CD4-positive, CD25-positive, alpha-beta regulatory T cell (primary cell): ENCODE measurements around the gene ATRNL1. TPM values are rescaled to one million over a fixed set of nuclear protein-coding genes. Genes with fewer than 3 reads are reported as not detected.

Experiments
- ATAC-seq, 2 donors: fragments of 150-1000 bp; cut with Tn5 transposase; one replicate each; pipeline ENCODE4 v1.10.0; 2021; ENCODE audit warnings: low read depth in 2 of 2, moderate number of reproducible peaks in 2 of 2, moderate library complexity in 1 of 2
- DNase-seq, 3 donors: peaks; one replicate each; pipeline versions ENCODE4 v3.0.0 to v3.0.0-alpha.2; 2012 to 2022; ENCODE audit warnings: mixed read lengths in 1 of 3
- H3K27ac ChIP-seq: one replicate; pipeline ENCODE4 v1.7.0; 2013; ENCODE audit warnings: mild to moderate bottlenecking, low read length; ENCODE audit not compliant: insufficient read depth, poor library complexity, severe bottlenecking
- H3K27me3 ChIP-seq: one replicate; pipeline ENCODE4 v1.7.0; 2013; ENCODE audit warnings: low read length; ENCODE audit not compliant: control insufficient read depth, insufficient read depth
- H3K36me3 ChIP-seq: one replicate; pipeline ENCODE4 v1.7.0; 2013; ENCODE audit warnings: mild to moderate bottlenecking, low read length, moderate library complexity; ENCODE audit not compliant: control insufficient read depth, insufficient read depth
- H3K4me1 ChIP-seq: 2 replicates; pipeline ENCODE4 v1.7.0; 2013; ENCODE audit warnings: mild to moderate bottlenecking, low read length; ENCODE audit not compliant: insufficient read depth, control insufficient read depth, poor library complexity, severe bottlenecking
- H3K4me3 ChIP-seq: one replicate; pipeline ENCODE4 v1.7.0; 2013; ENCODE audit warnings: low read depth, mild to moderate bottlenecking, low read length, moderate library complexity
- H3K9me3 ChIP-seq, 2 experiments: 1 replicate in 1 of 2; 2 replicates in 1 of 2; pipeline ENCODE4 v1.7.0; 2013; ENCODE audit warnings: low read length in 2 of 2, mild to moderate bottlenecking in 1 of 2, moderate library complexity in 1 of 2; ENCODE audit not compliant: control insufficient read depth in 2 of 2
- H3K27ac Mint-ChIP-seq, 3 donors: one replicate each; pipeline ENCODE4 v1.8.0; 2020 to 2022; ENCODE audit warnings: mild to moderate bottlenecking in 3 of 3, mixed read lengths in 3 of 3, moderate library complexity in 2 of 3
- H3K27me3 Mint-ChIP-seq: one replicate; pipeline ENCODE4 v1.8.0; 2022; ENCODE audit warnings: mild to moderate bottlenecking, mixed read lengths
- H3K36me3 Mint-ChIP-seq: one replicate; pipeline ENCODE4 v1.8.0; 2020; ENCODE audit warnings: mixed read lengths
- H3K4me1 Mint-ChIP-seq, 4 donors: one replicate each; pipeline ENCODE4 v1.8.0; 2020 to 2022; ENCODE audit warnings: mixed read lengths in 4 of 4, mild to moderate bottlenecking in 1 of 4
- H3K4me3 Mint-ChIP-seq, 4 donors: one replicate each; pipeline ENCODE4 v1.8.0; 2020 to 2022; ENCODE audit warnings: mild to moderate bottlenecking in 4 of 4, mixed read lengths in 4 of 4, moderate library complexity in 3 of 4
- H3K9me3 Mint-ChIP-seq, 7 donors: one replicate each; pipeline ENCODE4 v1.8.0; 2020 to 2022; ENCODE audit warnings: mixed read lengths in 7 of 7, mild to moderate bottlenecking in 3 of 7, moderate library complexity in 2 of 7
- polyA plus RNA-seq, 4 donors: library from polyadenylated mRNA; unstranded; fragments of 300-500 nt; fragmentation: Illumina TruSeq; gene quantifications; one replicate each; pipeline ENCODE4 v1.2.3, GENCODE V29; 2021
- total RNA-seq: library from RNA; stranded (reverse); gene quantifications from one replicate; pipeline ENCODE4 v1.2.3, GENCODE V29; 2022

ATRNL1 gene
- total and polyA plus RNA-seq, 5 donors from 2014 or later: not detected

DNA sequence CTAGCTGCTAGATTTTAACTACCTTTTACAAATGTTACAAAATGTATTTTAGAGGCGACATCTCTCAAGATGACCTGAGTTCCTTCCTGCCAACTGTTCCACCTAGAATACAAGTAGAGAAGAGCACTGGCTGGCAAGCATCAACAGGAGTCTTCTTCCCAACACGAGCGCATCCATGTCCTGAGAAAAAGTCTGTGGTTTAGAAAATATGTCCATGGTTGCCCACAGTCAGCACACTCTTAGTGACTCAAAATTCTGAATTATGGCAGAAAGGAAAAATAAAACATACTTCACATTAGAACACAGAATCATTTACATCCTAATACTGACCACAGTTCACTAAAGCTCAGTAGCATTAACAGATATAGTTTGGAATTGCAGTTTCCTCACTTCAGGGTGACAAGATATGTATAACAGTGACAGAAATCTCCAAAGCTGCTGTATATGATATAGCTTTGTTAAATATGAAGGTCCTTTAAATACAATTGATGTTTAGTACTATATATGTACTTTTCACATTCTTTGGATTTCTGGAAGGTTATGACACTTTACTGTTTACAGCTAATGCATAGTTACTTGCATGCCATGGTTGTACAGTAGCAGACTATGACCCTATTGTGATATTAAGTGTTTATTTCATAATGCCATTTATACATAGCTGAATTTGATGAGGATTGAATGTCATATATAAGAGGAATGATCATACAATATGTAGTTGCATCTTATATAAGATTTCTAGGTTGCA lies 852.7 kb downstream of the ATRNL1 start:
- Mint-ChIP-seq H3K4me1 (no peaks in the 10 kb centered on the region), H3K27me3 (no peaks in the 10 kb centered on the region), H3K27ac (no peak overlapping the region), H3K9me3 (peaks cover 0 to 4% (median 2%) of the 10 kb centered on the region in 7 donors), H3K36me3 (no peaks in the 10 kb centered on the region), H3K4me3 (no peak overlapping the region)
- no peak for ATAC-seq
- Histone ChIP-seq H3K27ac (no peak overlapping the region), H3K4me3 (no peak overlapping the region), H3K27me3 (no peaks in the 10 kb centered on the region), H3K36me3 (no peaks in the 10 kb centered on the region), H3K4me1 (no peaks in the 10 kb centered on the region), H3K9me3 (no peaks in the 10 kb centered on the region)
- no peak for DNase-seq

DNA sequence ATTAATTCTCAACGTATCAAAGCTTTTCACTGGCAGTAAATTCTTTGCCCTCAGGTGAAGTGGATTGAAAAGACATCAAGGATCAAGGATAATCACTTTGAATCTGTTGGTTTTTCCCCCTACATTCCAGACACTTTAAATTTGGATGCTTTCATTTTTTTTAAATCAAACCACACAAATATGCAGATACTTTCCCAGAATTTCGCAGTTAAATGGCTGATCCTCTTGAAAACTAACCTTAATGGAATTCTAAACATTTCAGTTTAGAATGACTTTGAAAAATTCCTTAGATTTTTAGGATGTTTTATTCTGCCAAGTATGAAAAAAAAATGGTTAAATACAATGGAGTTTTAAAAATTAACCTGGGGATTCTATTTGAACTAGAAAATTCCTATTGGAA lies 853.9 kb downstream of the ATRNL1 start:
- no peak overlapping the region for H3K4me3 ChIP-seq
- DNase-seq: no peak
- H3K27me3 ChIP-seq: no peaks in the 10 kb centered on the region
- Mint-ChIP-seq H3K27ac (no peak overlapping the region), H3K9me3 (peaks cover 0 to 4% (median 2%) of the 10 kb centered on the region in 7 donors), H3K36me3 (no peaks in the 10 kb centered on the region), H3K4me1 (no peaks in the 10 kb centered on the region), H3K27me3 (no peaks in the 10 kb centered on the region), H3K4me3 (no peak overlapping the region)
- no peaks in the 10 kb centered on the region for H3K9me3 ChIP-seq
- H3K4me1 ChIP-seq: no peaks in the 10 kb centered on the region
- H3K27ac ChIP-seq: no peak overlapping the region
- H3K36me3 ChIP-seq: no peaks in the 10 kb centered on the region
- ATAC-seq: no peak

DNA sequence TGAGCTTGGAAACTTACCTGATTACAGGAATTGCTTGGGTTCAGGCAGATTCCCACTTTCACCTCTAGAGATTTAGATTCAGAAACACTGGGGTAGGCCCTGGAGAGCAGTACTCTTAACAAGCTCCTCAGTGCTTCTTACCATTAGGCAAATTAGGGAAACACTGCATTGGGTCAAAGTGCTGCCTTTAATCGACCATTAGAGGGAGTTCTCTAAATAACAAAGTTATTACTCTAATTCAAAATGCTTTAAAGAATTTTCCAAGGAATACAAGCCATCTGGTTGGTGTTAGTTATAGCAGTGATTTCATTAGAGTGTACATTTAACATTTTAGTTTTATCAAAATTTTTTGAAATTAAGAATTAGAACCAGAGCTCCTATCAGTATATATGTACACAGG lies 855.3 kb downstream of the ATRNL1 start:
- no peak overlapping the region for H3K27ac Mint-ChIP-seq
- H3K4me3 Mint-ChIP-seq: no peak overlapping the region
- peaks cover 0 to 4% (median 0%) of the 10 kb centered on the region in 7 donors for H3K9me3 Mint-ChIP-seq
- Histone ChIP-seq H3K4me3 (no peak overlapping the region), H3K4me1 (no peaks in the 10 kb centered on the region), H3K27me3 (no peaks in the 10 kb centered on the region), H3K36me3 (no peaks in the 10 kb centered on the region), H3K27ac (no peak overlapping the region), H3K9me3 (no peaks in the 10 kb centered on the region)
- no peaks in the 10 kb centered on the region for H3K4me1 Mint-ChIP-seq
- no peaks in the 10 kb centered on the region for H3K27me3 Mint-ChIP-seq
- ATAC-seq (no peak), DNase-seq (no peak)
- no peaks in the 10 kb centered on the region for H3K36me3 Mint-ChIP-seq

DNA sequence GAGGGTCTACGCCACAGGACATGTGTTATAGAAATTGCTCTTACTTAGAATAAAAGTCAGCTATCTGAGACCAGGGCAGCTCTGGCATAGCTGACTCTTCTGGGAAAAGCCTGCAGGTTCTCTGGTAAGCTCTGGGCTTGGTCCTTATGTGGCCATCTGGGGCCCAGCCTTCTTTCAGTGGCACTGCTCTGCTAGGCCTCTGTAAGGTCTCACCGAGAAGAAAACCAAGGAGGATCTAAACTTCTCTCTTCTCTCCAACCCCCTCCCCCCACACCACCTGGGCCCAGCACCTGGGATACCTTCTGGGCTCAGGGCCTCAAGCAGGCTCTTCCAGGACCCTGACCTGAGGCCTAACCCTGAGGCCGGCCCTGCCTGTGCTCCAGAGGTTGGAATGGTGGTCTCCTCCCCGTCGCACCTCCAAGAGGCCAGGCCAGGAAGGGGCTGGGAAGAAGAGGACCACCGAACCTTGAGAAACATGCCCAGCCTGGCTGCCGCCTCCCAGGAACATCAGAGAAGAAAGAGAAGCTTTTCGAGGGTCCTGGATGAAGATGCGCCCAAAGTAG lies 856.2 kb downstream of the ATRNL1 start:
- H3K27me3 Mint-ChIP-seq: no peaks in the 10 kb centered on the region
- no peak overlapping the region for H3K4me3 ChIP-seq
- no peaks in the 10 kb centered on the region for H3K36me3 Mint-ChIP-seq
- peaks cover 0 to 4% (median 0%) of the 10 kb centered on the region in 7 donors for H3K9me3 Mint-ChIP-seq
- no peak overlapping the region for H3K4me3 Mint-ChIP-seq
- no peaks in the 10 kb centered on the region for H3K4me1 Mint-ChIP-seq
- no peaks in the 10 kb centered on the region for H3K4me1 ChIP-seq
- DNase-seq (no peak), ATAC-seq (no peak)
- H3K27ac Mint-ChIP-seq: no peak overlapping the region
- H3K27ac ChIP-seq: no peak overlapping the region
- H3K36me3 ChIP-seq: no peaks in the 10 kb centered on the region
- H3K27me3 ChIP-seq: no peaks in the 10 kb centered on the region
- no peaks in the 10 kb centered on the region for H3K9me3 ChIP-seq

DNA sequence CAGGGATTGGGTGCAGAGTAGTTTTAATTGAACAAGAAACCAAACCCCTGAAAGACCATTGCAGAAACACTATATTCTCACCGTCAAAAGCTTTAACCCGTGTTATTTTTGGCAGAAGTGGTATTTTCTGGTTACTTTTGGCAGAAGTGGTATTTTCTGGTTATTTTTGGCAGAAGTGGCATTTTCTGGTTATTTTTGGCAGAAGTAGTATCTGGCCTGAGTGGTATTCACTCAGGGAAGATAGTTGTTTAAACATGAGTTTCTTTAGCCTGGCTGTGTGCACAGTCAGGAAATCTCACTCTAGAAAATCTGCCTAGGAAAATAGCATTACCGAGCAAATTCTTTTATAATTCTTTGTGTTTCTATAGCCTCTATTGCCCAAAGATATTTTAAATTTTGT lies 857.2 kb downstream of the ATRNL1 start:
- Histone ChIP-seq H3K4me1 (no peaks in the 10 kb centered on the region), H3K4me3 (no peak overlapping the region), H3K27ac (no peak overlapping the region), H3K9me3 (no peaks in the 10 kb centered on the region), H3K36me3 (no peaks in the 10 kb centered on the region), H3K27me3 (no peaks in the 10 kb centered on the region)
- no peaks in the 10 kb centered on the region for H3K4me1 Mint-ChIP-seq
- no peak overlapping the region for H3K4me3 Mint-ChIP-seq
- no peak for ATAC-seq
- H3K27ac Mint-ChIP-seq: no peak overlapping the region
- H3K27me3 Mint-ChIP-seq: no peaks in the 10 kb centered on the region
- DNase-seq: no peak
- peaks cover 0 to 4% (median 0%) of the 10 kb centered on the region in 7 donors for H3K9me3 Mint-ChIP-seq
- H3K36me3 Mint-ChIP-seq: no peaks in the 10 kb centered on the region

DNA sequence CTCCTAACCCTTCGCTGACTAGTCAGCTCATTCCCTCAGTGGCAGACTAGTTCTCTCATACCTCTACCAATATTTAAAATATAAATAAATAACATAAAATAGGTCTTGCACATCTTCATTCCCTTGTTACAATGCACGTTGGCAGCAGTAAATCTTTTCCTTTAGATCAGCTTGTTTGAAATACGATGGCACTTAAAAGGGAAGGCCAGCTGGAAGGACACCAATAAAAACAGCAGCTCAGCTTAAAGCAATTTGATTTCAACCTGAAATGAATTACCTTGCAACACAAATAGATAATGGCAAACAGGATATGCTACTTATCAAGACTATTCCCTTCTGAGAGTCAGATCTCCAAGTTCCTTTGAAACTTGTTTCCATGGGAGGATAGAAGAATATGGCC lies 858.1 kb downstream of the ATRNL1 start:
- H3K4me1 ChIP-seq: no peaks in the 10 kb centered on the region
- Mint-ChIP-seq H3K27ac (no peak overlapping the region), H3K9me3 (peaks cover 0 to 1% (median 0%) of the 10 kb centered on the region in 7 donors), H3K4me3 (no peak overlapping the region), H3K4me1 (no peaks in the 10 kb centered on the region), H3K36me3 (no peaks in the 10 kb centered on the region), H3K27me3 (no peaks in the 10 kb centered on the region)
- H3K27ac ChIP-seq: no peak overlapping the region
- no peaks in the 10 kb centered on the region for H3K9me3 ChIP-seq
- ATAC-seq (no peak), DNase-seq (no peak)
- H3K36me3 ChIP-seq: no peaks in the 10 kb centered on the region
- H3K27me3 ChIP-seq: no peaks in the 10 kb centered on the region
- no peak overlapping the region for H3K4me3 ChIP-seq

DNA sequence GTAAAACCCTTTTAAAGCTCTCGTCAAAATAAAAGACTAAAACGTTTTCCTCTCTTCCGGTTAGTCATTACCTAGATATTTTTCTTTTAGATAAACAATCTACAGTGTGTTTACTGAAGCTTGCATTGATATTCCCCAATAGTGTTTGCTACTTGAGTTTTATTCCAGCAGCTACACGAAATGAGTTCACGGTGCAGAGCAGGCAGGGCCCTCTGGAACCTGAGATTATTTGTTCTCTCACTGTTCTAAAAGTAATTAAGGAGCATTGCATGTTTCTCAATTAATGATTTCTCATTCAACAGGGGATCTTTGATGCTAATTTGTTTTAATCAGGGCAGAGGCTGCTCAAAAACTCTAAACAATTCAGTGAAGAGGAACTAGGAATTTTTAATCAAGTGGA lies 860.1 kb downstream of the ATRNL1 start:
- H3K4me1 ChIP-seq: no peaks in the 10 kb centered on the region
- no peaks in the 10 kb centered on the region for H3K27me3 ChIP-seq
- no peaks in the 10 kb centered on the region for H3K36me3 Mint-ChIP-seq
- no peaks in the 10 kb centered on the region for H3K27me3 Mint-ChIP-seq
- H3K4me3 ChIP-seq: no peak overlapping the region
- no peaks in the 10 kb centered on the region for H3K9me3 ChIP-seq
- H3K27ac Mint-ChIP-seq: no peak overlapping the region
- no peaks in the 10 kb centered on the region for H3K36me3 ChIP-seq
- ATAC-seq (no peak), DNase-seq (no peak)
- H3K4me1 Mint-ChIP-seq: no peaks in the 10 kb centered on the region
- H3K9me3 Mint-ChIP-seq: peaks cover 0 to 7% (median 0%) of the 10 kb centered on the region in 7 donors
- no peak overlapping the region for H3K27ac ChIP-seq
- H3K4me3 Mint-ChIP-seq: no peak overlapping the region

DNA sequence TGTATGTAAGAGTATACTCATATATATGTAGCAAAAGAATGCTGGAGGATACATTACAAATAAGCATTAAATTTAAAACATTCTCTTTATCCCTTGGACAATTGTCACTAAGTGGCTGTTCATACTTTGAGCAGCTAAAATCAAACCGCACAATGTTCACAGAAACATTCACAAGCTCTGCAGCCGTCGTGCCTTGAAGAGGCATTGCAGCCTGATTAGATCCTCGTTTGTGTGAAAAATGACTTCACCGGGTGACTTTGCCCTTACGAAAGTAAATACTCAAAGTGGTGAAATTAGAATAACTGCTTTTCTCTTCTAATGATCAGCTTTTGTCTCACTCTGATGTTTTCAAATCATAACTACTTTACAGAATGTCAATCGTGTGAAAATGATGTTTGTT lies 860.8 kb downstream of the ATRNL1 start:
- H3K4me1 Mint-ChIP-seq: no peaks in the 10 kb centered on the region
- no peak overlapping the region for H3K27ac ChIP-seq
- H3K27ac Mint-ChIP-seq: no peak overlapping the region
- no peak overlapping the region for H3K4me3 ChIP-seq
- no peaks in the 10 kb centered on the region for H3K4me1 ChIP-seq
- peaks cover 0 to 7% (median 0%) of the 10 kb centered on the region in 7 donors for H3K9me3 Mint-ChIP-seq
- no peaks in the 10 kb centered on the region for H3K9me3 ChIP-seq
- DNase-seq: no peak
- H3K27me3 Mint-ChIP-seq: no peaks in the 10 kb centered on the region
- H3K36me3 Mint-ChIP-seq: no peaks in the 10 kb centered on the region
- H3K36me3 ChIP-seq: no peaks in the 10 kb centered on the region
- no peak for ATAC-seq
- no peak overlapping the region for H3K4me3 Mint-ChIP-seq
- no peaks in the 10 kb centered on the region for H3K27me3 ChIP-seq
